ENCODE results near the gene LZTS2. TPM values are rescaled to one million over a fixed set of nuclear protein-coding genes. Genes with fewer than 3 reads are reported as not detected.

The LZTS2 gene
- total RNA-seq, 1 experiment from 2014 or later: 93.0 TPM

GRCh38 chr10:101005869-101006567 is 6.4 kb downstream of the LZTS2 start:
- TF ChIP-seq, protein P1, sequence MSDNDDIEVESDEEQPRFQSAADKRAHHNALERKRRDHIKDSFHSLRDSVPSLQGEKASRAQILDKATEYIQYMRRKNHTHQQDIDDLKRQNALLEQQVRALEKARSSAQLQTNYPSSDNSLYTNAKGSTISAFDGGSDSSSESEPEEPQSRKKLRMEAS (IDR thresholded peaks at IDR 0.05): no peak
- TF ChIP-seq POLR2AphosphoS5 (IDR thresholded peaks at IDR 0.05; ENCODE audit: low read depth, low read length) (no peak), POLR2A (IDR thresholded peaks at IDR 0.05; ENCODE audit: borderline replicate concordance, extremely low read depth, insufficient read depth, insufficient read length) (no peak), EGR1 (IDR thresholded peaks at IDR 0.05; ENCODE audit: low read depth) (no peak), REST (IDR thresholded peaks at IDR 0.05; ENCODE audit: low read depth) (no peak), CEBPB (IDR thresholded peaks at IDR 0.05; ENCODE audit: low read depth) (no peak), FOSL1 (IDR thresholded peaks at IDR 0.05; ENCODE audit: low read depth) (no peak), YY1 (IDR thresholded peaks at IDR 0.05; ENCODE audit: extremely low read depth, insufficient replicate concordance, low read depth, low read length) (no peak), SRF (IDR thresholded peaks at IDR 0.05; ENCODE audit: low read depth) (no peak), SIN3A (IDR thresholded peaks at IDR 0.05; ENCODE audit: low read depth) (no peak), ZBTB33 (IDR thresholded peaks at IDR 0.05; ENCODE audit: extremely low read depth, insufficient replicate concordance, low read length) (no peak), RAD21 (IDR thresholded peaks at IDR 0.05; ENCODE audit: low read depth) (no peak), ELF1 (IDR thresholded peaks at IDR 0.05; ENCODE audit: borderline replicate concordance, low read depth) (no peak)
- TF ChIP-seq, protein P2, sequence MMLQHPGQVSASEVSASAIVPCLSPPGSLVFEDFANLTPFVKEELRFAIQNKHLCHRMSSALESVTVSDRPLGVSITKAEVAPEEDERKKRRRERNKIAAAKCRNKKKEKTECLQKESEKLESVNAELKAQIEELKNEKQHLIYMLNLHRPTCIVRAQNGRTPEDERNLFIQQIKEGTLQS (IDR thresholded peaks at IDR 0.05): no peak
- DNase-seq (ENCODE audit: low read depth, low spot score) (no peak), ATAC-seq (no peak)
- H3K9me2 ChIP-seq (ENCODE audit: insufficient read depth): no peaks in the 10 kb centered on the region
- H3K27me3 ChIP-seq (ENCODE audit: insufficient read depth, low read length): no peaks in the 10 kb centered on the region
- no peak overlapping the region for H2AFZ ChIP-seq (ENCODE audit: low read depth, low read length, poor library complexity, severe bottlenecking)
- no peak overlapping the region; the same call in 1 of the 2 replicates for H3K27ac ChIP-seq (ENCODE audit: low read depth, low read length)
- no peaks in the 10 kb centered on the region for H4K20me1 ChIP-seq (ENCODE audit: insufficient read depth)
- intact Hi-C loops (cut with micrococcal nuclease): no loop called here
- POLR2A ChIA-PET: interaction anchor here (1.7 kb wide), 1 partner anchor 9 kb away, joined by 4 read pairs; no protein-coding TSS in a partner anchor
- H3K4me2 ChIP-seq (ENCODE audit: low read length): no peak overlapping the region
- RAD21 ChIA-PET (ENCODE audit: low non-redundant PET in 1 of 2, low total read pairs in 2 of 2, uncharacterized antibody in 2 of 2, unreplicated experiment in 2 of 2): no interaction called here
- peaks cover 12 to 15% of the 10 kb centered on the region in 2 experiments; a peak in 3 of 4 replicates for H3K36me3 ChIP-seq (ENCODE audit: control insufficient read depth in 1 of 2, insufficient read depth in 2 of 2, low read length in 2 of 2)
- peaks cover 10 to 31% of the 10 kb centered on the region in 2 experiments for H3K4me1 ChIP-seq (ENCODE audit: control insufficient read depth in 1 of 2, insufficient read depth in 2 of 2, low read length in 2 of 2)
- H3K9me3 ChIP-seq (ENCODE audit: control insufficient read depth in 1 of 2, insufficient read depth in 1 of 2, low read depth in 1 of 2, low read length in 2 of 2): no peaks in the 10 kb centered on the region
- H3K79me2 ChIP-seq (ENCODE audit: insufficient read depth, low read length): peaks cover 24% of the 10 kb centered on the region
- BruUV-seq (replicated peaks): no TSS peak
- H3K4me3 ChIP-seq (replicated peaks in 1 of 2; ENCODE audit: low read depth in 1 of 2, low read length in 2 of 2): no peak overlapping the region
- no peak overlapping the region for H3K9ac ChIP-seq (ENCODE audit: low read length)
- CTCF ChIA-PET: interaction anchor here (3.1 to 6.6 kb wide), 2 partner anchors 6 to 12 kb away, joined by 14 to 118 read pairs; partner anchors contain the start of gene LZTS2
